Endothelial cell (in vitro differentiated cells): Measurements from ENCODE around the gene XPO1. TPM values are rescaled to one million over a fixed set of nuclear protein-coding genes. Genes with fewer than 3 reads are reported as not detected.

Source experiments
- DNase-seq: peaks from one replicate; pipeline ENCODE4 v3.0.0; 2021; ENCODE audit warnings: low spot score
- H3K27ac Mint-ChIP-seq: one replicate; pipeline ENCODE4 v1.8.0; 2021; ENCODE audit warnings: mixed read lengths, inconsistent platforms; ENCODE audit not compliant: unreplicated experiment
- H3K27me3 Mint-ChIP-seq: one replicate; pipeline ENCODE4 v1.8.0; 2021; ENCODE audit warnings: mild to moderate bottlenecking, moderate library complexity, mixed read lengths, inconsistent platforms; ENCODE audit not compliant: unreplicated experiment
- H3K36me3 Mint-ChIP-seq: one replicate; pipeline ENCODE4 v1.8.0; 2021; ENCODE audit warnings: mild to moderate bottlenecking, low read depth, mixed read lengths, inconsistent platforms; ENCODE audit not compliant: unreplicated experiment
- H3K4me1 Mint-ChIP-seq: one replicate; pipeline ENCODE4 v1.8.0; 2021; ENCODE audit warnings: mild to moderate bottlenecking, mixed read lengths, inconsistent platforms; ENCODE audit not compliant: unreplicated experiment
- H3K4me3 Mint-ChIP-seq: one replicate; pipeline ENCODE4 v1.8.0; 2021; ENCODE audit warnings: mild to moderate bottlenecking, mixed read lengths, inconsistent platforms; ENCODE audit not compliant: unreplicated experiment
- H3K9me3 Mint-ChIP-seq: one replicate; pipeline ENCODE4 v1.8.0; 2021; ENCODE audit warnings: mixed read lengths, inconsistent platforms; ENCODE audit not compliant: unreplicated experiment
- total RNA-seq: library from RNA; stranded (reverse); fragmentation: NEBNext Ultra II Directional; extraction: Animal tissue kit (Norgen Biotek cat#: 25700); gene quantifications from one replicate; pipeline ENCODE4 v1.2.1, GENCODE V29; 2021; ENCODE audit not compliant: unreplicated experiment
- TF ChIP-seq, protein P1 (sequence below): fragments of 200-600 bp; sonication (generic); IDR thresholded peaks from one replicate; pipeline ENCODE4 v1.5.0; 2021; ENCODE audit warnings: antibody characterized with exemption; ENCODE audit not compliant: unreplicated experiment

XPO1 gene
- total RNA-seq, 1 donor from 2014 or later, result 138 TPM

- H3K27ac Mint-ChIP-seq, result no peak overlapping the region
Observed at GRCh38 chr2:61465045-61465444, 73.1 kb downstream of the XPO1 start.

GRCh38 chr2:61463769-61464475, 74.2 kb downstream of the XPO1 start:
- H3K27me3 Mint-ChIP-seq, result no peaks in the 10 kb centered on the region
- H3K9me3 Mint-ChIP-seq, result no peaks in the 10 kb centered on the region
- TF ChIP-seq, protein P1, sequence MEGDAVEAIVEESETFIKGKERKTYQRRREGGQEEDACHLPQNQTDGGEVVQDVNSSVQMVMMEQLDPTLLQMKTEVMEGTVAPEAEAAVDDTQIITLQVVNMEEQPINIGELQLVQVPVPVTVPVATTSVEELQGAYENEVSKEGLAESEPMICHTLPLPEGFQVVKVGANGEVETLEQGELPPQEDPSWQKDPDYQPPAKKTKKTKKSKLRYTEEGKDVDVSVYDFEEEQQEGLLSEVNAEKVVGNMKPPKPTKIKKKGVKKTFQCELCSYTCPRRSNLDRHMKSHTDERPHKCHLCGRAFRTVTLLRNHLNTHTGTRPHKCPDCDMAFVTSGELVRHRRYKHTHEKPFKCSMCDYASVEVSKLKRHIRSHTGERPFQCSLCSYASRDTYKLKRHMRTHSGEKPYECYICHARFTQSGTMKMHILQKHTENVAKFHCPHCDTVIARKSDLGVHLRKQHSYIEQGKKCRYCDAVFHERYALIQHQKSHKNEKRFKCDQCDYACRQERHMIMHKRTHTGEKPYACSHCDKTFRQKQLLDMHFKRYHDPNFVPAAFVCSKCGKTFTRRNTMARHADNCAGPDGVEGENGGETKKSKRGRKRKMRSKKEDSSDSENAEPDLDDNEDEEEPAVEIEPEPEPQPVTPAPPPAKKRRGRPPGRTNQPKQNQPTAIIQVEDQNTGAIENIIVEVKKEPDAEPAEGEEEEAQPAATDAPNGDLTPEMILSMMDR, result no peak

More at GRCh38 chr2:61465045-61465444, 73.1 kb downstream of the XPO1 start:
- DNase-seq, result no peak
- H3K36me3 Mint-ChIP-seq, result peaks cover 3% of the 10 kb centered on the region
- no peak overlapping the region for H3K4me3 Mint-ChIP-seq
- TF ChIP-seq, protein P1, result no peak
- H3K27me3 Mint-ChIP-seq, result peaks cover 2% of the 10 kb centered on the region
- H3K9me3 Mint-ChIP-seq, result no peaks in the 10 kb centered on the region
- peaks cover 15% of the 10 kb centered on the region for H3K4me1 Mint-ChIP-seq

GRCh38 chr2:61461404-61461803, 76.8 kb downstream of the XPO1 start:
- H3K27me3 Mint-ChIP-seq, result peaks cover 2% of the 10 kb centered on the region
- no peak overlapping the region for H3K27ac Mint-ChIP-seq
- H3K4me1 Mint-ChIP-seq, result peaks cover 15% of the 10 kb centered on the region
- no peak overlapping the region for H3K4me3 Mint-ChIP-seq
- H3K36me3 Mint-ChIP-seq, result no peaks in the 10 kb centered on the region
- DNase-seq, result no peak
- TF ChIP-seq, protein P1, result no peak
- H3K9me3 Mint-ChIP-seq, result no peaks in the 10 kb centered on the region

More at GRCh38 chr2:61463769-61464475, 74.2 kb downstream of the XPO1 start:
- DNase-seq, result no peak
- Mint-ChIP-seq H3K27ac (no peak overlapping the region), H3K4me1 (peaks cover 8% of the 10 kb centered on the region), H3K4me3 (no peak overlapping the region), H3K36me3 (peaks cover 3% of the 10 kb centered on the region)

- no peak for DNase-seq
- Mint-ChIP-seq H3K4me1 (peaks cover 15% of the 10 kb centered on the region), H3K9me3 (no peaks in the 10 kb centered on the region), H3K27me3 (peaks cover 4% of the 10 kb centered on the region), H3K4me3 (no peak overlapping the region), H3K36me3 (no peaks in the 10 kb centered on the region), H3K27ac (no peak overlapping the region)
- TF ChIP-seq, protein P1, result no peak
Observed at GRCh38 chr2:61460163-61460562, 78.0 kb downstream of the XPO1 start.

DNA sequence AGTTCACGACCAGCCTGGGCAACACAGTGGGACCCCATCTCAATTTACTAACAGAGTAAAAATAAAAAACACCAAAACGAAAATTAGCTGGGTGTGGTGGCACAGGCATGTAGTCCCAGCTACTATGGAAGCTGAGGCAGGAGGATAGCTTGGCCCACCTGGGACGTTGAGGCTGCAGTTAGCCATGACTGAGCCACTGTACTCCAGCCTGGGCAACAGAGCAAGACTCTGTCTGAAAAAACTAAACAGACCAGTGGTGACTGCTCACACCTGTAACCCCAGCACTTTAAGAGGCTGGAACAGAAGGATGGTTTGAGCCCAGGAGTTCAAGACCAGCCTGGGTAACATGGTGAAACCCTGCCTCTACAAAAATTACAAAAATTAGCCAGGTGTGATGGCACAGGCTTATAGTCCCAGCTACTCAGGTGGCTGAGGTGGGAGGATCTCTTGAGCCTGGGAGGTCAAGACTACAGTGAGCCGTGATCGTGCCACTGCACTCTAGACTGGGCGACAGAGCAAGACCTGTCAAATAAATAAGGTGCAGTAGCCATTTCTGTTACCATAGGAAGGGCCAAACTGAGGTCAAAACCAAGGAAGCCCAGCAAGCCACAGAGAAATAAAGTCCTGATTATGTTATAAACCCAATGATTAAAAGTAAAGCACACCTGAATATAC, 81.3 kb downstream of the XPO1 start:
- no peaks in the 10 kb centered on the region for H3K9me3 Mint-ChIP-seq
- no peaks in the 10 kb centered on the region for H3K36me3 Mint-ChIP-seq
- peaks cover 11% of the 10 kb centered on the region for H3K4me1 Mint-ChIP-seq
- DNase-seq, result no peak
- H3K27ac Mint-ChIP-seq, result no peak overlapping the region
- H3K4me3 Mint-ChIP-seq, result no peak overlapping the region
- peaks cover 5% of the 10 kb centered on the region for H3K27me3 Mint-ChIP-seq
- TF ChIP-seq, protein P1, result no peak
